Nephron (organoid): ENCODE data around the gene DYNLT3.

ENCODE experiments used
- H3K27ac Mint-ChIP-seq, 3 experiments: 2 replicates each; pipeline ENCODE4 v1.8.0; 2020; ENCODE audit warnings: mixed read lengths in 3 of 3, mild to moderate bottlenecking in 2 of 3, moderate library complexity in 1 of 3
- H3K27me3 Mint-ChIP-seq: 2 replicates; pipeline ENCODE4 v1.8.0; 2021; ENCODE audit warnings: low read depth, mild to moderate bottlenecking, moderate library complexity, mixed read lengths
- H3K36me3 Mint-ChIP-seq: 2 replicates; pipeline ENCODE4 v1.8.0; 2020; ENCODE audit warnings: low read depth, mixed read lengths
- H3K4me1 Mint-ChIP-seq: 2 replicates; pipeline ENCODE4 v1.8.0; 2020; ENCODE audit warnings: mixed read lengths
- H3K4me3 Mint-ChIP-seq, 3 experiments: 2 replicates each; pipeline ENCODE4 v1.8.0; 2020; ENCODE audit warnings: mild to moderate bottlenecking in 3 of 3, mixed read lengths in 3 of 3, moderate library complexity in 2 of 3
- H3K9me3 Mint-ChIP-seq: 2 replicates; pipeline ENCODE4 v1.8.0; 2020; ENCODE audit warnings: mixed read lengths
- CTCF ChIP-seq, 3 experiments: fragments of 200-600 bp; sonication (generic); IDR thresholded peaks; one replicate each; pipeline ENCODE4 v1.5.0; 2021; ENCODE audit warnings: antibody characterized with exemption in 3 of 3; ENCODE audit not compliant: unreplicated experiment in 3 of 3

The DYNLT3 gene

DNA sequence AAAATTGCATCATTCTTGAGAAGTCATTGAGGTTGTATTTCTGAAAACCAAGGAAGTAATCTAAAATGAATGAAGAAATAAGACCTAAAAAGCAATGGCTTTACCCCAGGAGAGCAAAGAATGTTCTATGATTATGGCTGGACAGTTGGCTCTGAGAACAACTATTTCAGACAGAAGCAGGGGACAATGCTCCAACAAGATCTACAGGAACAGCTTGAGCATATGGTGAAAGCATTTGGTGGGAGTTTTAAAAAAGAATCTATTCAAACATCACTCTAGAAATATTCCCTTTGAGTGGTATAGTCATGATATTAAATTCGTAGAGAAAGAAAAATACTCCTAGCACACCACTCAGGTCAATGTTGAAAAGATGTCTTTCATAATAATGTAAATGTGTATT lies 26.7 kb downstream of the DYNLT3 start:
- H3K9me3 Mint-ChIP-seq = no peaks in the 10 kb centered on the region
- no peaks in the 10 kb centered on the region for H3K4me1 Mint-ChIP-seq
- no peak overlapping the region for H3K4me3 Mint-ChIP-seq
- H3K27me3 Mint-ChIP-seq = no peaks in the 10 kb centered on the region
- H3K36me3 Mint-ChIP-seq = no peaks in the 10 kb centered on the region
- H3K27ac Mint-ChIP-seq = no peak overlapping the region
- no peak for TF ChIP-seq CTCF (IDR thresholded peaks at IDR 0.05; ENCODE audit: unreplicated experiment in 3 of 3)

DNA sequence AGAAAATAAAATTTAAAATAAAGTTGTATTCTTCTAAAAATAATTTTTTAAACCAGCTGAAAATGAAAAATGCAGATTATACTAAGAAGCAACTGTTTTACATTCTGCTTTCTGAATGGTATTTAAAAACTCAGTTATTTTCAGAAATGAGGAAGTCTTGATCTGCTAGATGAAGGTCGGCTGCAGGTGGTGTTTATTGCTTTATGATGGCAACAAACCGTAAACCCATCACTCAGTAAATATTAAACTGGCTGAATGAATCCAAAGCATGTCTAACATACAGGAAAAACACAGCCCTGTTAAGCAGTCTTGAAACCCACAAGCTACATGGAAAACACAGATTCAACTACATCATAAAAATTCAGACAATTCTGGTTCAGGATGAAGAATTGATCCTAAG lies 29.3 kb downstream of the DYNLT3 start:
- Mint-ChIP-seq H3K9me3 (no peaks in the 10 kb centered on the region), H3K4me1 (no peaks in the 10 kb centered on the region), H3K36me3 (no peaks in the 10 kb centered on the region), H3K27ac (no peak overlapping the region), H3K27me3 (no peaks in the 10 kb centered on the region), H3K4me3 (no peak overlapping the region)
- TF ChIP-seq CTCF (IDR thresholded peaks at IDR 0.05; ENCODE audit: unreplicated experiment in 3 of 3) = no peak

GRCh38 chrX:37817579-37817978 lies 29.8 kb downstream of the DYNLT3 start:
- H3K9me3 Mint-ChIP-seq = no peaks in the 10 kb centered on the region
- H3K27ac Mint-ChIP-seq = no peak overlapping the region
- no peaks in the 10 kb centered on the region for H3K36me3 Mint-ChIP-seq
- no peak for TF ChIP-seq CTCF (IDR thresholded peaks at IDR 0.05; ENCODE audit: unreplicated experiment in 3 of 3)
- H3K4me1 Mint-ChIP-seq = no peaks in the 10 kb centered on the region
- no peaks in the 10 kb centered on the region for H3K27me3 Mint-ChIP-seq
- H3K4me3 Mint-ChIP-seq = no peak overlapping the region

- Mint-ChIP-seq H3K36me3 (no peaks in the 10 kb centered on the region), H3K27me3 (no peaks in the 10 kb centered on the region), H3K27ac (no peak overlapping the region), H3K4me1 (no peaks in the 10 kb centered on the region), H3K9me3 (no peaks in the 10 kb centered on the region), H3K4me3 (no peak overlapping the region)
- TF ChIP-seq CTCF (IDR thresholded peaks at IDR 0.05; ENCODE audit: unreplicated experiment in 3 of 3) = no peak
Measured at GRCh38 chrX:37817176-37817575, 30.2 kb downstream of the DYNLT3 start.

DNA sequence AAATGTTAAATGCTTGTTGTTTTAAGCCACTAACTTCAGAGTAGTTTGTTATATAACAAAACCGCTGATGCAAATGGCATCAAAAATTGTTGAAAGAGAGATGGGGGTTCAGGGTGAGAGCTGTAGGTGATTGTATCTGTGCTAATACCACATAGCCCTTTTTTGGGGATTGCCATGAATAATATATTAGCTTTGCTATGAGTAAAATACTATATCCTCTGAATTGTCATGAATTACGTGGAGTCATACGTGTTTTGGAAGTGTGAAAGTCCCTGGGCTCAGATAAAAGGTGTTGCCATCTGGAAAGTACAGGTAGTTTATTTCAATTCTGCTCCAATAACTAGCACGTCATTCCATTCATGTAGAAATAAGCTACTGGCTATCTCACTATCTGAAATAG lies 30.6 kb downstream of the DYNLT3 start:
- no peak for TF ChIP-seq CTCF (IDR thresholded peaks at IDR 0.05; ENCODE audit: unreplicated experiment in 3 of 3)
- Mint-ChIP-seq H3K27ac (no peak overlapping the region), H3K9me3 (no peaks in the 10 kb centered on the region), H3K27me3 (no peaks in the 10 kb centered on the region), H3K4me3 (no peak overlapping the region), H3K36me3 (no peaks in the 10 kb centered on the region), H3K4me1 (no peaks in the 10 kb centered on the region)

- Mint-ChIP-seq H3K4me1 (peaks cover 8% of the 10 kb centered on the region), H3K36me3 (no peaks in the 10 kb centered on the region), H3K9me3 (no peaks in the 10 kb centered on the region), H3K4me3 (no peak overlapping the region), H3K27ac (no peak overlapping the region), H3K27me3 (no peaks in the 10 kb centered on the region)
- no peak for TF ChIP-seq CTCF (IDR thresholded peaks at IDR 0.05; ENCODE audit: unreplicated experiment in 3 of 3)
Measured at GRCh38 chrX:37815366-37815765, 32.0 kb downstream of the DYNLT3 start.
